Measurements from ENCODE around the gene PIP5K1A.

GRCh38 chr1:151213560-151213959 lies 15.2 kb downstream of the PIP5K1A start:
- TF ChIP-seq ARNT (IDR thresholded peaks at IDR 0.05) = no peak
- TF ChIP-seq NFRKB (IDR thresholded peaks at IDR 0.05) = no peak
- TF ChIP-seq FOXM1 (IDR thresholded peaks at IDR 0.05; ENCODE audit: borderline replicate concordance) = no peak
- no peak for TF ChIP-seq PKNOX1 (IDR thresholded peaks at IDR 0.05)
- TF ChIP-seq BHLHE40 (IDR thresholded peaks at IDR 0.05; ENCODE audit: borderline replicate concordance) = no peak
- no peak for TF ChIP-seq TARDBP (IDR thresholded peaks at IDR 0.05)
- TF ChIP-seq SP1 (IDR thresholded peaks at IDR 0.05) = no peak

Measured in HEK293T (cell line).